ENCODE data around the gene CHD1L.

The CHD1L gene

GRCh38 chr1:147214842-147215539 is 27.5 kb upstream of the CHD1L start:
- no peak for TF ChIP-seq CTCF (IDR thresholded peaks at IDR 0.05; ENCODE audit: low read depth, low read length, poor library complexity, severe bottlenecking)
- no peak for TF ChIP-seq EZH2phosphoT487 (IDR thresholded peaks at IDR 0.05; ENCODE audit: borderline replicate concordance, low read length)
- Histone ChIP-seq H4K20me1 (ENCODE audit: control insufficient read depth, insufficient read depth, low read depth, low read length) (no peaks in the 10 kb centered on the region), H3K9me2 (replicated peaks; ENCODE audit: control insufficient read depth, low read length) (no peaks in the 10 kb centered on the region; the same call in 1 of the 2 replicates), H3K9me3 (ENCODE audit: control insufficient read depth, insufficient read depth, low read length) (no peaks in the 10 kb centered on the region), H3F3A (ENCODE audit: control insufficient read depth, insufficient read depth) (no peaks in the 10 kb centered on the region), H3K4me2 (ENCODE audit: low read length) (no peak overlapping the region), H3K4me1 (ENCODE audit: control insufficient read depth, low read length) (peaks cover 6% of the 10 kb centered on the region), H3K79me2 (ENCODE audit: control insufficient read depth, low read length) (no peaks in the 10 kb centered on the region), H3K27ac (ENCODE audit: low read depth, low read length) (no peak overlapping the region), H3K36me3 (ENCODE audit: control insufficient read depth, low read length) (no peaks in the 10 kb centered on the region), H3K4me3 (ENCODE audit: low read length) (no peak overlapping the region), H3K27me3 (ENCODE audit: control insufficient read depth, low read length) (no peaks in the 10 kb centered on the region)

GRCh38 chr1:147215540-147215916 is 27.0 kb upstream of the CHD1L start:
- H3F3A ChIP-seq (ENCODE audit: control insufficient read depth, insufficient read depth): no peaks in the 10 kb centered on the region
- no peaks in the 10 kb centered on the region for H3K9me3 ChIP-seq (ENCODE audit: control insufficient read depth, insufficient read depth, low read length)
- no peak overlapping the region for H3K4me2 ChIP-seq (ENCODE audit: low read length)
- no peaks in the 10 kb centered on the region for H3K27me3 ChIP-seq (ENCODE audit: control insufficient read depth, low read length)
- H3K27ac ChIP-seq (ENCODE audit: low read depth, low read length): no peak overlapping the region
- H3K4me3 ChIP-seq (ENCODE audit: low read length): no peak overlapping the region
- H4K20me1 ChIP-seq (ENCODE audit: control insufficient read depth, insufficient read depth, low read depth, low read length): no peaks in the 10 kb centered on the region
- H3K36me3 ChIP-seq (ENCODE audit: control insufficient read depth, low read length): no peaks in the 10 kb centered on the region
- peaks cover 6% of the 10 kb centered on the region for H3K4me1 ChIP-seq (ENCODE audit: control insufficient read depth, low read length)
- TF ChIP-seq CTCF (IDR thresholded peaks at IDR 0.05; ENCODE audit: low read depth, low read length, poor library complexity, severe bottlenecking) (no peak), EZH2phosphoT487 (IDR thresholded peaks at IDR 0.05; ENCODE audit: borderline replicate concordance, low read length) (no peak)
- H3K9me2 ChIP-seq (replicated peaks; ENCODE audit: control insufficient read depth, low read length): no peaks in the 10 kb centered on the region
- no peaks in the 10 kb centered on the region for H3K79me2 ChIP-seq (ENCODE audit: control insufficient read depth, low read length)

GRCh38 chr1:147216124-147216523 is 26.4 kb upstream of the CHD1L start:
- Histone ChIP-seq H3K9me3 (ENCODE audit: control insufficient read depth, insufficient read depth, low read length) (no peaks in the 10 kb centered on the region), H3K36me3 (ENCODE audit: control insufficient read depth, low read length) (no peaks in the 10 kb centered on the region), H3K27me3 (ENCODE audit: control insufficient read depth, low read length) (no peaks in the 10 kb centered on the region), H3K27ac (ENCODE audit: low read depth, low read length) (no peak overlapping the region), H3K79me2 (ENCODE audit: control insufficient read depth, low read length) (no peaks in the 10 kb centered on the region), H3F3A (ENCODE audit: control insufficient read depth, insufficient read depth) (no peaks in the 10 kb centered on the region), H4K20me1 (ENCODE audit: control insufficient read depth, insufficient read depth, low read depth, low read length) (no peaks in the 10 kb centered on the region), H3K9me2 (replicated peaks; ENCODE audit: control insufficient read depth, low read length) (no peaks in the 10 kb centered on the region), H3K4me2 (ENCODE audit: low read length) (no peak overlapping the region), H3K4me3 (ENCODE audit: low read length) (no peak overlapping the region), H3K4me1 (ENCODE audit: control insufficient read depth, low read length) (peaks cover 6% of the 10 kb centered on the region)
- no peak for TF ChIP-seq EZH2phosphoT487 (IDR thresholded peaks at IDR 0.05; ENCODE audit: borderline replicate concordance, low read length)
- no peak for TF ChIP-seq CTCF (IDR thresholded peaks at IDR 0.05; ENCODE audit: low read depth, low read length, poor library complexity, severe bottlenecking)

Measured in DOHH2 (cell line).